ENCODE measurements around the gene RRP15.

The RRP15 gene

GRCh38 chr1:218361298-218362065, 76.4 kb downstream of the RRP15 start:
- TF ChIP-seq ZFX (IDR thresholded peaks at IDR 0.05), result no peak
- TF ChIP-seq CTCF (conservative IDR thresholded peaks at IDR 0.05), result peak; percentile 44
- H3K27ac ChIP-seq, result no peak overlapping the region

GRCh38 chr1:218362418-218363076, 77.5 kb downstream of the RRP15 start:
- H3K27ac ChIP-seq, result no peak overlapping the region
- TF ChIP-seq CTCF (conservative IDR thresholded peaks at IDR 0.05), result no peak

GRCh38 chr1:218363141-218363540, 78.0 kb downstream of the RRP15 start:
- H3K27ac ChIP-seq, result no peak overlapping the region

GRCh38 chr1:218364028-218364710, 79.1 kb downstream of the RRP15 start:
- no peak for TF ChIP-seq ZFX (IDR thresholded peaks at IDR 0.05)
- TF ChIP-seq CTCF (conservative IDR thresholded peaks at IDR 0.05), result no peak
- H3K27ac ChIP-seq, result no peak overlapping the region

More at GRCh38 chr1:218363141-218363540, 78.0 kb downstream of the RRP15 start:
- TF ChIP-seq ZFX (IDR thresholded peaks at IDR 0.05), result no peak

GRCh38 chr1:218365226-218365999, 80.3 kb downstream of the RRP15 start:
- H3K27ac ChIP-seq, result no peak overlapping the region
- TF ChIP-seq CTCF (conservative IDR thresholded peaks at IDR 0.05) (no peak), ZFX (IDR thresholded peaks at IDR 0.05) (no peak)

- H3K27ac ChIP-seq, result no peak overlapping the region
Measured at GRCh38 chr1:218366322-218367052, 81.4 kb downstream of the RRP15 start.

More at GRCh38 chr1:218366322-218367052, 81.4 kb downstream of the RRP15 start:
- TF ChIP-seq ZFX (IDR thresholded peaks at IDR 0.05) (no peak), CTCF (conservative IDR thresholded peaks at IDR 0.05) (no peak)
